Measurements from ENCODE around the gene METAP1D. TPM values are rescaled to one million over a fixed set of nuclear protein-coding genes. Genes with fewer than 3 reads are reported as not detected.

Gene METAP1D
- total and polyA plus RNA-seq, 4 donors = 3.3 to 7.1 (median 4.4) TPM

DNA sequence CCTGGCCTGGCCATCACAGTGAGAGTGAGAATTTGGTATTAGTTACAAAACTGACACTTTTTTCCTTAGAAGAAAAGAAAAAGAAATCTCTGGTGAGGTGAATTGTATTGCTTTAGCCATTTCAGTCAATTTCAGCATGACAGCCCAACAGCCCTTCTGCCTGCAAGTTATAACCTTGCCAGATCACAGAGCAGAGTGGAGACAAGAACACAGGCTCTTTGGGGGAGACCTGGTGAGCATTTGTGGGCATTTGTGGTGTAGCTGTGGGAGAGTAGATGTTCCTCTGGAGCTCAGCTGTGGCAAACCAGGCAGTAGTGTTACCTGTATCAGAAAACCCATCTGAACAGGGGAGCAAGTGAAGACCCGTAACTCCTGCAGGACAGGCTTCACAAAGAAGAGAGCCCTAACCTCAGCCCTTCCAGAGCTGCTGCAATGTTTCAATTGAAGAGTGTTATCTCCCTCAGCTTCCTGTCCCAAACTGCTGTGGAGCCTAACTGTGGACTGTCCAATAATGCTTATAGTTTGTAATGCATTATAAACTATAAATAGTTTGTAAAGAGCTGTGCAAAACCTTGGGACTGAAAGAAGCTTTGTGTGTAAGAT is 62.8 kb downstream of the METAP1D start:
- TF ChIP-seq RXRA (IDR thresholded peaks at IDR 0.05) = no peak
- TF ChIP-seq, protein P1, sequence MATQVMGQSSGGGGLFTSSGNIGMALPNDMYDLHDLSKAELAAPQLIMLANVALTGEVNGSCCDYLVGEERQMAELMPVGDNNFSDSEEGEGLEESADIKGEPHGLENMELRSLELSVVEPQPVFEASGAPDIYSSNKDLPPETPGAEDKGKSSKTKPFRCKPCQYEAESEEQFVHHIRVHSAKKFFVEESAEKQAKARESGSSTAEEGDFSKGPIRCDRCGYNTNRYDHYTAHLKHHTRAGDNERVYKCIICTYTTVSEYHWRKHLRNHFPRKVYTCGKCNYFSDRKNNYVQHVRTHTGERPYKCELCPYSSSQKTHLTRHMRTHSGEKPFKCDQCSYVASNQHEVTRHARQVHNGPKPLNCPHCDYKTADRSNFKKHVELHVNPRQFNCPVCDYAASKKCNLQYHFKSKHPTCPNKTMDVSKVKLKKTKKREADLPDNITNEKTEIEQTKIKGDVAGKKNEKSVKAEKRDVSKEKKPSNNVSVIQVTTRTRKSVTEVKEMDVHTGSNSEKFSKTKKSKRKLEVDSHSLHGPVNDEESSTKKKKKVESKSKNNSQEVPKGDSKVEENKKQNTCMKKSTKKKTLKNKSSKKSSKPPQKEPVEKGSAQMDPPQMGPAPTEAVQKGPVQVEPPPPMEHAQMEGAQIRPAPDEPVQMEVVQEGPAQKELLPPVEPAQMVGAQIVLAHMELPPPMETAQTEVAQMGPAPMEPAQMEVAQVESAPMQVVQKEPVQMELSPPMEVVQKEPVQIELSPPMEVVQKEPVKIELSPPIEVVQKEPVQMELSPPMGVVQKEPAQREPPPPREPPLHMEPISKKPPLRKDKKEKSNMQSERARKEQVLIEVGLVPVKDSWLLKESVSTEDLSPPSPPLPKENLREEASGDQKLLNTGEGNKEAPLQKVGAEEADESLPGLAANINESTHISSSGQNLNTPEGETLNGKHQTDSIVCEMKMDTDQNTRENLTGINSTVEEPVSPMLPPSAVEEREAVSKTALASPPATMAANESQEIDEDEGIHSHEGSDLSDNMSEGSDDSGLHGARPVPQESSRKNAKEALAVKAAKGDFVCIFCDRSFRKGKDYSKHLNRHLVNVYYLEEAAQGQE (IDR thresholded peaks at IDR 0.05) = no peak
- TF ChIP-seq, protein P2, sequence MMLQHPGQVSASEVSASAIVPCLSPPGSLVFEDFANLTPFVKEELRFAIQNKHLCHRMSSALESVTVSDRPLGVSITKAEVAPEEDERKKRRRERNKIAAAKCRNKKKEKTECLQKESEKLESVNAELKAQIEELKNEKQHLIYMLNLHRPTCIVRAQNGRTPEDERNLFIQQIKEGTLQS (IDR thresholded peaks at IDR 0.05) = no peak
- TF ChIP-seq FOXA2 (IDR thresholded peaks at IDR 0.05) = no peak
- no peak for TF ChIP-seq HNF4G (IDR thresholded peaks at IDR 0.05)
- no peak for TF ChIP-seq NR2F2 (IDR thresholded peaks at IDR 0.05)
- TF ChIP-seq YY1 (IDR thresholded peaks at IDR 0.05) = no peak
- no peak for TF ChIP-seq RAD21 (IDR thresholded peaks at IDR 0.05)
- no peak for TF ChIP-seq JUND (IDR thresholded peaks at IDR 0.05)
- TF ChIP-seq ZBTB33 (IDR thresholded peaks at IDR 0.05) = no peak
- TF ChIP-seq GABPA (IDR thresholded peaks at IDR 0.05 in 1 of 2, conservative IDR thresholded peaks at IDR 0.05 in 1 of 2) = no peak
- Histone ChIP-seq H3K4me1 (ENCODE audit: control insufficient read depth in 4 of 4, insufficient read depth in 4 of 4, low read length in 3 of 4) (peaks cover 0 to 1% (median 0%) of the 10 kb centered on the region in 4 donors), H3K27me3 (ENCODE audit: control insufficient read depth in 4 of 4, insufficient read depth in 4 of 4, low read length in 3 of 4) (no peaks in the 10 kb centered on the region), H3K4me3 (ENCODE audit: low read depth in 1 of 3, low read length in 3 of 3) (no peak overlapping the region), H3K9ac (ENCODE audit: low read depth in 1 of 2, low read length in 2 of 2) (no peak overlapping the region), H3K27ac (ENCODE audit: low read depth in 1 of 2, low read length in 2 of 2) (no peak overlapping the region), H3K36me3 (ENCODE audit: control insufficient read depth in 4 of 4, insufficient read depth in 3 of 4, low read depth in 1 of 4, low read length in 3 of 4) (peaks cover 0 to 2% (median 0%) of the 10 kb centered on the region in 4 donors), H3K9me3 (ENCODE audit: control insufficient read depth in 4 of 4, low read length in 3 of 4) (no peaks in the 10 kb centered on the region)
- WGBS = 76% methylated on average over 1 of the region's 1 CpG
- DNase-seq (ENCODE audit: low spot score) = no peak

DNA sequence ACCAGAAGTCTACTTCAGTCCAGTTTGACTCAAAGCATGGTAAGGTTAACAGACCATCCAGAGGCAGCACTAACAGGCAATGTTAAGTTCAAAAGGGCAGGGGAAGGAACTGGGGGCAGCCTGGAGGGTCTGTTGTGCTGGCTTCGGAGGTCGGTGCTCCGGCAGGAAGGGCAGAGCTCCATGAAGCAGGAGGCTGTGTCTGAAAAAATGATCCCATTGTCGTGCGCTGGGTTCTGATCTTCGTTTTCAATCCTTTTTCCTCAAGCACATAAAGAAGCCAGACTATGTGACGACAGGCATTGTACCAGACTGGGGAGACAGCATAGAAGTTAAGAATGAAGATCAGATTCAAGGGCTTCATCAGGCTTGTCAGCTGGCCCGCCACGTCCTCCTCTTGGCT is 63.7 kb downstream of the METAP1D start:
- WGBS = 86% methylated on average over 9 of the region's 9 CpGs
- peaks cover 0 to 2% (median 0%) of the 10 kb centered on the region in 4 donors for H3K36me3 ChIP-seq (ENCODE audit: control insufficient read depth in 4 of 4, insufficient read depth in 3 of 4, low read depth in 1 of 4, low read length in 3 of 4)
- TF ChIP-seq JUND (IDR thresholded peaks at IDR 0.05) (no peak), RAD21 (IDR thresholded peaks at IDR 0.05) (no peak), FOXA1 (IDR thresholded peaks at IDR 0.05) (no peak), RXRA (IDR thresholded peaks at IDR 0.05) (no peak), HNF4G (IDR thresholded peaks at IDR 0.05) (no peak), GABPA (IDR thresholded peaks at IDR 0.05 in 1 of 2, conservative IDR thresholded peaks at IDR 0.05 in 1 of 2) (no peak), TAF1 (conservative IDR thresholded peaks at IDR 0.05) (no peak), FOXA2 (IDR thresholded peaks at IDR 0.05) (no peak), EGR1 (IDR thresholded peaks at IDR 0.05; ENCODE audit: low read depth in 2 of 2) (no peak), SP1 (IDR thresholded peaks at IDR 0.05) (no peak), CTCF (IDR thresholded peaks at IDR 0.05; ENCODE audit: low read depth, low read length, missing input control) (no peak), HNF4A (conservative IDR thresholded peaks at IDR 0.05) (no peak)
- TF ChIP-seq, protein P2 (IDR thresholded peaks at IDR 0.05) = no peak
- TF ChIP-seq, protein P1 (IDR thresholded peaks at IDR 0.05) = no peak
- peaks cover 0 to 1% (median 0%) of the 10 kb centered on the region in 4 donors for H3K4me1 ChIP-seq (ENCODE audit: control insufficient read depth in 4 of 4, insufficient read depth in 4 of 4, low read length in 3 of 4)
- H3K4me3 ChIP-seq (ENCODE audit: low read depth in 1 of 3, low read length in 3 of 3) = no peak overlapping the region
- DNase-seq (ENCODE audit: low spot score) = no peak
- H3K9ac ChIP-seq (ENCODE audit: low read depth in 1 of 2, low read length in 2 of 2) = no peak overlapping the region
- H3K9me3 ChIP-seq (ENCODE audit: control insufficient read depth in 4 of 4, low read length in 3 of 4) = no peaks in the 10 kb centered on the region
- no peak overlapping the region for H3K27ac ChIP-seq (ENCODE audit: low read depth in 1 of 2, low read length in 2 of 2)
- no peaks in the 10 kb centered on the region for H3K27me3 ChIP-seq (ENCODE audit: control insufficient read depth in 4 of 4, insufficient read depth in 4 of 4, low read length in 3 of 4)

All from liver (tissue), 9 donors.